Measurements from ENCODE around the gene CCDC170. TPM values are rescaled to one million over a fixed set of nuclear protein-coding genes. Genes with fewer than 3 reads are reported as not detected.

The CCDC170 gene
- total RNA-seq, 1 experiment from 2014 or later, result not detected

- Histone ChIP-seq H3K4me3 (ENCODE audit: low read depth in 2 of 2, low read length in 2 of 2) (no peak overlapping the region), H3K9me3 (ENCODE audit: control insufficient read depth, insufficient read depth, low read depth, low read length) (peaks cover 7% of the 10 kb centered on the region), H3K36me3 (ENCODE audit: control insufficient read depth, insufficient read depth, low read length) (no peaks in the 10 kb centered on the region), H3K4me1 (ENCODE audit: control insufficient read depth, insufficient read depth, low read length) (no peaks in the 10 kb centered on the region), H3K27ac (ENCODE audit: low read length) (no peak overlapping the region), H3K27me3 (ENCODE audit: control insufficient read depth, insufficient read depth, low read length) (no peaks in the 10 kb centered on the region)
- no peak for TF ChIP-seq SIN3A (IDR thresholded peaks at IDR 0.05; ENCODE audit: borderline replicate concordance, insufficient read depth, low read depth, low read length)
- TF ChIP-seq POLR2AphosphoS5 (IDR thresholded peaks at IDR 0.05; ENCODE audit: low read depth, low read length), result no peak
- no peak for TF ChIP-seq CTCF (IDR thresholded peaks at IDR 0.05)
- TF ChIP-seq TCF7L2 (IDR thresholded peaks at IDR 0.05; ENCODE audit: low read depth, low read length), result no peak
- TF ChIP-seq REST (IDR thresholded peaks at IDR 0.05; ENCODE audit: insufficient read depth in 1 of 2, low read depth in 2 of 2, low read length in 1 of 2), result no peak
- ATAC-seq (no peak), DNase-seq (ENCODE audit: low read depth, low spot score) (no peak)
- no TSS peak for BruUV-seq (replicated peaks)
- ChIA-PET POLR2A (no interaction called here), CTCF (no interaction called here)
- intact Hi-C loops (cut with micrococcal nuclease; ENCODE audit: unreplicated experiment) (no loop called here), in situ Hi-C loops (cut with HindIII; ENCODE audit: low pct_unique_long_range_greater_than_20kb, low sequenced_read_pairs) (no loop called here)
These were observed 162.6 kb downstream of the CCDC170 start for GRCh38 chr6:151656392-151656791.

- H3K27ac ChIP-seq (ENCODE audit: low read length), result no peak overlapping the region
- POLR2A ChIA-PET, result no interaction called here
- H3K36me3 ChIP-seq (ENCODE audit: control insufficient read depth, insufficient read depth, low read length), result no peaks in the 10 kb centered on the region
- intact Hi-C loops (cut with micrococcal nuclease; ENCODE audit: unreplicated experiment), result no loop called here
- H3K27me3 ChIP-seq (ENCODE audit: control insufficient read depth, insufficient read depth, low read length), result no peaks in the 10 kb centered on the region; the same call in 1 of the 2 replicates
- CTCF ChIA-PET, result interaction anchor here (0.6 kb wide), 1 partner anchor 871 kb away, joined by 8 read pairs; no protein-coding TSS in a partner anchor
- H3K4me3 ChIP-seq (ENCODE audit: low read depth in 2 of 2, low read length in 2 of 2), result no peak overlapping the region
- TF ChIP-seq CTCF (IDR thresholded peaks at IDR 0.05) (no peak), TCF7L2 (IDR thresholded peaks at IDR 0.05; ENCODE audit: low read depth, low read length) (no peak), REST (IDR thresholded peaks at IDR 0.05; ENCODE audit: insufficient read depth in 1 of 2, low read depth in 2 of 2, low read length in 1 of 2) (no peak), SIN3A (IDR thresholded peaks at IDR 0.05; ENCODE audit: borderline replicate concordance, insufficient read depth, low read depth, low read length) (no peak), POLR2AphosphoS5 (IDR thresholded peaks at IDR 0.05; ENCODE audit: low read depth, low read length) (no peak)
- H3K4me1 ChIP-seq (ENCODE audit: control insufficient read depth, insufficient read depth, low read length), result no peaks in the 10 kb centered on the region
- ATAC-seq, result no peak
- BruUV-seq (replicated peaks), result no TSS peak
- DNase-seq (ENCODE audit: low read depth, low spot score), result no peak
- in situ Hi-C loops (cut with HindIII; ENCODE audit: low pct_unique_long_range_greater_than_20kb, low sequenced_read_pairs), result no loop called here
- peaks cover 7% of the 10 kb centered on the region for H3K9me3 ChIP-seq (ENCODE audit: control insufficient read depth, insufficient read depth, low read depth, low read length)
These were observed 164.3 kb downstream of the CCDC170 start for GRCh38 chr6:151658091-151658490.

Measured in Panc1 (cell line).